Left lung (tissue), 10 donors: ENCODE results near the gene RRAGD. TPM values are rescaled to one million over a fixed set of nuclear protein-coding genes. Genes with fewer than 3 reads are reported as not detected.
"Not testable (repeated sequence)": the region's sequence is repeated elsewhere in the genome, so short reads cannot be mapped to it uniquely, and the experiment has no call there.

ENCODE experiments used
- ATAC-seq: fragments of 200-7000 bp; cut with Tn5 transposase; one replicate; pipeline ENCODE4 v1.9.1; 2020; ENCODE audit warnings: moderate library complexity
- DNase-seq, 4 donors: peaks; one replicate each; pipeline ENCODE4 v3.0.0-alpha.2; 2013 to 2020
- H3K27ac ChIP-seq, 2 donors: fragments of 200-600 bp; sonication (generic) in 1 of 2; one replicate each; pipeline versions ENCODE4 v1.5.0 to v1.8.0; 2020 to 2021
- H3K27me3 ChIP-seq, 2 donors: fragments of 200-600 bp; sonication (generic) in 1 of 2; one replicate each; pipeline versions ENCODE4 v1.5.0 to v1.8.0; 2020 to 2021
- H3K36me3 ChIP-seq, 2 donors: fragments of 200-600 bp; sonication (generic) in 1 of 2; one replicate each; pipeline versions ENCODE4 v1.5.0 to v1.8.0; 2020 to 2021
- H3K4me1 ChIP-seq, 2 donors: fragments of 200-600 bp; one replicate each; pipeline ENCODE4 v1.8.0; 2021
- H3K4me3 ChIP-seq, 2 donors: fragments of 200-600 bp; sonication (generic) in 1 of 2; one replicate each; pipeline versions ENCODE4 v1.5.0 to v1.8.0; 2020 to 2021; ENCODE audit warnings: mild to moderate bottlenecking in 1 of 2
- H3K9me3 ChIP-seq, 2 donors: fragments of 200-600 bp; sonication (generic) in 1 of 2; one replicate each; pipeline versions ENCODE4 v1.5.0 to v1.8.0; 2020 to 2021
- intact Hi-C, 2 donors: fragments of 100-400 bp; cut with DNase I; formaldehyde crosslinking; loops; one replicate each; pipeline versions ENCODE4 v1.11.2 to v1.14.2; 2022
- polyA plus RNA-seq, 6 donors: library from polyadenylated mRNA; unstranded; fragments of 120-200 nt; gene quantifications; one replicate each; pipeline ENCODE4 v1.2.1, GENCODE V29; 2013; ENCODE audit not compliant: insufficient read length in 6 of 6
- total RNA-seq, 2 donors: library from RNA; stranded (reverse); fragmentation: NEBNext Ultra II Directional; extraction: Animal tissue kit (Norgen Biotek cat#: 25700); gene quantifications; one replicate each; pipeline ENCODE4 v1.2.1, GENCODE V29; 2021
- TF ChIP-seq, protein P1 (sequence below), 2 donors: fragments of 200-600 bp; sonication (generic) in 1 of 2; IDR thresholded peaks; one replicate each; pipeline versions ENCODE4 v1.5.0 to v1.8.0; 2021; ENCODE audit warnings: antibody characterized with exemption in 2 of 2
- donor health status: DM: no; HTN: yes; CAD: no.
- donor health status: DM: no; HTN: no; CAD: no.

RRAGD gene
- total and polyA plus RNA-seq, 8 donors, result 2.3 to 47.6 (median 3.0) TPM

DNA sequence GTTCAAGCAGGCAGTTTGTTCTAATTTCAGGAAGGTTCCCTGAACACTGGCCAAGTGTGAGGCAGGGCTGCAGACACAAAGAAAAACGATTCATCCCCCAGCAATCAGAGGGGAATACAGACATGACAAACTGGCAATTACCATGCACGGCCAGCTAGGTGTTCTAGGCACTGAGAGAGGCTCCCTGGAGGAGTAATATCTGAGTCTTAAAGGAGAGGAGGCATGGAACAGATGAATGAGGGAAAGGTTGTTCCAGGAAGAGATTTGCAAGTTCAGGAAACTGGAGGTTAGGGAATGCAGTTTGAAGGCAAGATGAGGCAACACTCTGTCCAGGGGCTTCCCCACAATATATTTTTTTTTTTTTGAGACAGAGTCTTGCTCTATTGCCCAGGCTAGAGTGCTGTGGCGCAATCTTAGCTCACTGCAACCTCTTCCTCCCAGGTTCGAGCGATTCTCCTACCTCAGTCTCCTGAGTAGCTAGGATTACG, 11.1 kb downstream of the RRAGD start:
- no peaks in the 10 kb centered on the region for H3K27me3 ChIP-seq
- no peak overlapping the region for H3K4me3 ChIP-seq
- DNase-seq (no peak), ATAC-seq (peak; percentile 37)
- no peaks in the 10 kb centered on the region for H3K36me3 ChIP-seq
- peak overlapping the region in 1 of 2 donors; percentile 41 for H3K27ac ChIP-seq
- intact Hi-C loops, result no loop called here
- TF ChIP-seq, protein P1, sequence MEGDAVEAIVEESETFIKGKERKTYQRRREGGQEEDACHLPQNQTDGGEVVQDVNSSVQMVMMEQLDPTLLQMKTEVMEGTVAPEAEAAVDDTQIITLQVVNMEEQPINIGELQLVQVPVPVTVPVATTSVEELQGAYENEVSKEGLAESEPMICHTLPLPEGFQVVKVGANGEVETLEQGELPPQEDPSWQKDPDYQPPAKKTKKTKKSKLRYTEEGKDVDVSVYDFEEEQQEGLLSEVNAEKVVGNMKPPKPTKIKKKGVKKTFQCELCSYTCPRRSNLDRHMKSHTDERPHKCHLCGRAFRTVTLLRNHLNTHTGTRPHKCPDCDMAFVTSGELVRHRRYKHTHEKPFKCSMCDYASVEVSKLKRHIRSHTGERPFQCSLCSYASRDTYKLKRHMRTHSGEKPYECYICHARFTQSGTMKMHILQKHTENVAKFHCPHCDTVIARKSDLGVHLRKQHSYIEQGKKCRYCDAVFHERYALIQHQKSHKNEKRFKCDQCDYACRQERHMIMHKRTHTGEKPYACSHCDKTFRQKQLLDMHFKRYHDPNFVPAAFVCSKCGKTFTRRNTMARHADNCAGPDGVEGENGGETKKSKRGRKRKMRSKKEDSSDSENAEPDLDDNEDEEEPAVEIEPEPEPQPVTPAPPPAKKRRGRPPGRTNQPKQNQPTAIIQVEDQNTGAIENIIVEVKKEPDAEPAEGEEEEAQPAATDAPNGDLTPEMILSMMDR (IDR thresholded peaks at IDR 0.05), result no peak
- no peaks in the 10 kb centered on the region for H3K9me3 ChIP-seq
- H3K4me1 ChIP-seq, result peaks cover 0 to 21% of the 10 kb centered on the region in 2 donors

GRCh38 chr6:89400050-89400449, 12.0 kb downstream of the RRAGD start:
- intact Hi-C loops, result no loop called here
- Histone ChIP-seq H3K27me3 (no peaks in the 10 kb centered on the region), H3K4me3 (no peak overlapping the region), H3K36me3 (no peaks in the 10 kb centered on the region), H3K27ac (no peak overlapping the region), H3K9me3 (no peaks in the 10 kb centered on the region), H3K4me1 (peaks cover 0 to 19% of the 10 kb centered on the region in 2 donors)
- DNase-seq (no peak), ATAC-seq (no peak)
- TF ChIP-seq, protein P1 (IDR thresholded peaks at IDR 0.05), result no peak

DNA sequence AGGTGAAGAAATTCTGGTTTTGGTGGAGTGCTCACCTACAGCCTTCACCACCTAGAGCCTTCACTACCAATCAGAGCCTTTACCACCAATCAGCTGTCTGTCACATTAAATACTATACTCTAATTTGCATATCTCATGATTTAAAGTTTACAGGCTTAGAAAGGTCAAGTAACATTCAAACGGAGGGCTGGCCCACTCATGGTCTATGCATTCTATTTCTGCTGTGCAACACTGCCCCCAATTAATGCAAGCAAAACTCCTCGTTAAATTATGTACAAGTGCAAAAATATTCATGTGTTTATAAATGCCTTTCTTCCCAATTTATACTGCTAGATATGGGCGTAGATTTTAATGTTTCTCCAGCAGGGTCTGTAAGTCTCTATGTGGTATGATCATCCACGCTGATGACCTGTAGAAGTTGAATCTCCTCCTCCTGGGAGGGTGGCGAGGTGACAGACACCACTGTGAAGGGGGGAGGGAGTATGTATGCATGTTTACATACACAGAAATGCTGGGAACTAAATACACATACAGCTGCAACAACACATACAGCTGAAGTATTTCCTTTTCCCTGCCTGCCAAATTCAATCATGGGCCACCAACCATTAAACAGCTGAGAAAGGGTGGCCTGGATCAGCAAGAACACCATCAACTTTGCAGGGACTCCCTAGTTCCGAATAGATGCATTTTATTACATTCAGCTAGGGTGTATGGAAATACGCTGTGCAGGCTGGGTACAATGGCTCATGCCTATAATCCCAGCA, 13.1 kb downstream of the RRAGD start:
- Histone ChIP-seq H3K9me3 (no peaks in the 10 kb centered on the region), H3K27ac (no peak overlapping the region), H3K4me1 (peaks cover 0 to 19% of the 10 kb centered on the region in 2 donors), H3K27me3 (no peaks in the 10 kb centered on the region), H3K4me3 (no peak overlapping the region), H3K36me3 (no peaks in the 10 kb centered on the region)
- intact Hi-C loops, result no loop called here
- ATAC-seq (no peak), DNase-seq (peak in 1 of 4 donors; percentile 24)
- TF ChIP-seq, protein P1 (IDR thresholded peaks at IDR 0.05), result no peak

DNA sequence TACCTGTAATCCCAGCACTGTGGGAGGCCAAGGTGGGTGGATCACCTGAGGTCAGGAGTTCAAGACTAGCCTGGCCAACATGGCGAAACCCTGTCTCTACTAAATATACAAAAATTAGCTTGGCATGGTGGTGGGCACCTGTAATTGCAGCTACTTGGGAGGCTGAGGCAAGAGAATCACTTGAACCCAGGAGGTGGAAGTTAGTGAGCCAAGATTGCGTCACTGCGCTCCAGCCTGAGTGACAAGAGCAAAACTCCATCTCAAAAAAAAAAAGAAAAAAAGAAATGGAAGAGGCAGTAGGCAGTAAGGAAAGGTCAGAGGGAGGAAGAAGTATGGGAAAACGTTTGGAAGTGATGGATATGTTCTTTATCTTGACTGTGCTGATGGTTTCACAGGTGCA, 14.2 kb downstream of the RRAGD start:
- H3K9me3 ChIP-seq, H3K36me3 ChIP-seq, ATAC-seq, DNase-seq, H3K27ac ChIP-seq, H3K27me3 ChIP-seq, H3K4me3 ChIP-seq, intact Hi-C loops: not testable (repeated sequence)
- peaks cover 0 to 19% of the 10 kb centered on the region in 2 donors for H3K4me1 ChIP-seq

DNA sequence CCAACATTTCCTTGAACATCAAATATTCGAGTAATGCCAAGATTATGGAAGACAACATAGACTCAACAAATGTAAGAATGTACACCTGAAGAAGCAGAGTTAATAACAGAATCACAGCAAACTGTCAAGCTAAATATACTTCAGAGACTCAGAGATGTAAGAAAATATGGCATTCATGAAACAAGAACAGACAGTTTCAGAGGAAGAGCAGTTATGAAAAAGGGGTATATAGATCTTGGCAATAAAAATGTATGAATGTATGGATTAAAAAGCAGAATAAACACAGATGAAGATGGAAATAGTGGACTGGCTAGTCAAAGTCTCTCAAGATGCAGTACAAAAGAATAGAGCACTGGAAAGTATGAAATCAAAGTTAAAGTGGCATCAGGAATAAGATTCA, 18.4 kb downstream of the RRAGD start:
- H3K9me3 ChIP-seq, result no peaks in the 10 kb centered on the region
- peaks cover 0 to 4% of the 10 kb centered on the region in 2 donors for H3K4me1 ChIP-seq
- DNase-seq (no peak), ATAC-seq (no peak)
- no peak overlapping the region for H3K4me3 ChIP-seq
- intact Hi-C loops, result no loop called here
- H3K36me3 ChIP-seq, result no peaks in the 10 kb centered on the region
- TF ChIP-seq, protein P1 (IDR thresholded peaks at IDR 0.05), result no peak
- H3K27ac ChIP-seq, result no peak overlapping the region
- H3K27me3 ChIP-seq, result no peaks in the 10 kb centered on the region
